Esophagus muscularis mucosa (tissue), 3 donors: Measurements from ENCODE around the gene VSIG4.

Experiments
- CTCF ChIP-seq, 3 experiments: fragments of 200-600 bp in 2 of 3; fragments of 450-650 bp in 1 of 3; sonication (generic) in 2 of 3; IDR thresholded peaks; one replicate each; pipeline ENCODE4 v1.5.1; 2017 to 2019; ENCODE audit warnings: antibody characterized with exemption in 3 of 3, mild to moderate bottlenecking in 2 of 3, moderate library complexity in 1 of 3
- POLR2AphosphoS5 ChIP-seq, 2 donors: sonication (generic); formaldehyde crosslinking; IDR thresholded peaks; one replicate each; pipeline ENCODE4 v1.6.1; 2017; ENCODE audit warnings: antibody characterized with exemption in 2 of 2

- no peak for TF ChIP-seq POLR2AphosphoS5 (IDR thresholded peaks at IDR 0.05)
- TF ChIP-seq CTCF (IDR thresholded peaks at IDR 0.05), result no peak
Observed at GRCh38 chrX:66018585-66019309, 21.1 kb downstream of the VSIG4 start.
